ENCODE results near the gene TMEM161A. TPM values are rescaled to one million over a fixed set of nuclear protein-coding genes. Genes with fewer than 3 reads are reported as not detected.
A peak's percentile ranks its signal among the peaks of the same experiment; 100 is the strongest.

The TMEM161A gene
- total and polyA plus RNA-seq, 9 of the 15 experiments (the other 6 are each of a cell fraction or from before 2014, with no cell fraction given): 0.63 to 92.3 (median 38.9) TPM

DNA sequence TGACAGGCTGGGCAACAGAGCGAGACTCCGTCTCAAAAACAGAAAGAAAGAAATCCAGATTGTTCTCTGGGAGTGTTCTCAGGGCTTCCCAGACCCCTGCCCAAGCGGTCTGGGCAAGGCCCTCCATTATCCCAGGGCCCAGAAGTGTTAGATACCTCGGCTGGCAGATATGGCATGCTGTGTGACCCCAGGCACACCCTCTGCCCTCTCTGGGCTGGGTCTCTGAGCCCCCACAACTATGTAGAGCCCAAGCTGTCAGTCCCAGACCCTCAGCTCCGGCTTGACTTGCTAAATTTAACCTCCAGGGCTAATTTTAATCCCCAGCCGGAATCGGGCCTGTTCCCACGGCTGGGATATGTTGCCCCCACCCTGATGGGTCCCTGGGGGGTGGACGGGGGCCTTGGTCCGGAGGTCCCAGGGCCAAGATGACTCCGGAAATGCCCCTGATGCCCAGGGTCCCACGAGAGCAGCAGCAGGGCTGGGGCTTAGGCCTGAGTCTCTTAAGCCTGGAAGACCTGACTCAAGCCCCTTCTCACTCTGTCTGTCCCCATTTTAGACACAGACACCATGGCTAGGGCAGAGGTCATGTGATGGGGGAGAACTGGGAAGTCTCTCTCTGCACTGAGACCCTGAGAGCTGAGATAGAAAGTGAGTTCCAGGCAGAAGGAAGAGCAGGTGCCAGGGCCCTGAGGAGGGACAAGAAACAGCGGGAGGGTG, 14.5 kb upstream of the TMEM161A start:
- no TSS peak for BruUV-seq (replicated peaks)
- DNase-seq (ENCODE audit: extremely low read depth in 1 of 4, low spot score in 3 of 4) (no peak), FAIRE-seq (no peak), ATAC-seq (no peak)
- Histone ChIP-seq H3K4me1 (replicated peaks in 1 of 2; ENCODE audit: control insufficient read depth in 2 of 2, insufficient read depth in 2 of 2, low read length in 2 of 2) (peaks cover 0 to 3% of the 10 kb centered on the region in 2 experiments; a peak in 2 of 5 replicates), H3K27ac (ENCODE audit: extremely low read depth, low read depth, low read length) (no peak overlapping the region), H4K20me1 (replicated peaks; ENCODE audit: control insufficient read depth, insufficient read depth, low read length) (no peaks in the 10 kb centered on the region), H3K9me3 (replicated peaks; ENCODE audit: control insufficient read depth, insufficient read depth, low read depth, low read length) (no peaks in the 10 kb centered on the region), H3K27me3 (ENCODE audit: control insufficient read depth in 2 of 2, insufficient read depth in 2 of 2, low read length in 2 of 2) (no peaks in the 10 kb centered on the region), H3K36me3 (ENCODE audit: control insufficient read depth, insufficient read depth, low read length) (no peaks in the 10 kb centered on the region), H3K4me2 (ENCODE audit: insufficient read depth, low read length) (no peak overlapping the region), H2AFZ (ENCODE audit: low read depth, low read length) (no peak overlapping the region), H3K9me1 (ENCODE audit: control insufficient read depth, insufficient read depth, low read length) (no peaks in the 10 kb centered on the region), H3K4me3 (no peak overlapping the region), H3K79me2 (ENCODE audit: control insufficient read depth, insufficient read depth, low read length) (no peaks in the 10 kb centered on the region), H3K9ac (ENCODE audit: insufficient read depth in 1 of 2, low read depth in 2 of 2, low read length in 2 of 2) (0 out of 4 replicates have a peak overlapping the region, but pooled peaks of 1 of the 2 experiments have one; percentile 4)
- WGBS (ENCODE audit: insufficient coverage, low coverage, missing lambda C conversion rate): 42% methylated on average over 13 of the region's 13 CpGs
- ChIA-PET CTCF (ENCODE audit: low intra/inter-chr PET ratio) (no interaction called here), POLR2A (interaction anchor here (0.9 kb wide), 1 partner anchor 12 kb away, joined by 3 read pairs; no protein-coding TSS in a partner anchor)
- TF ChIP-seq ZFPM2 (CRISPR knock-in tag; IDR thresholded peaks at IDR 0.05) (no peak), ZFP36 (IDR thresholded peaks at IDR 0.05; ENCODE audit: low read depth, low read length, partially characterized antibody) (peak; percentile 38)
- intact Hi-C loops (cut with micrococcal nuclease) (no loop called here), in situ Hi-C loops (cut with MboI) (no loop called here)

GRCh38 chr19:19151418-19151817, 13.1 kb upstream of the TMEM161A start:
- Histone ChIP-seq H3K36me3 (ENCODE audit: control insufficient read depth, insufficient read depth, low read length) (no peaks in the 10 kb centered on the region), H3K9ac (ENCODE audit: insufficient read depth in 1 of 2, low read depth in 2 of 2, low read length in 2 of 2) (peak overlapping the region in 1 of 2 experiments; percentile 58; a peak in 1 of 4 replicates), H3K4me1 (replicated peaks in 1 of 2; ENCODE audit: control insufficient read depth in 2 of 2, insufficient read depth in 2 of 2, low read length in 2 of 2) (peaks cover 0 to 8% of the 10 kb centered on the region in 2 experiments; a peak in 2 of 5 replicates), H3K9me1 (ENCODE audit: control insufficient read depth, insufficient read depth, low read length) (no peaks in the 10 kb centered on the region), H3K4me3 (no peak overlapping the region), H4K20me1 (replicated peaks; ENCODE audit: control insufficient read depth, insufficient read depth, low read length) (no peaks in the 10 kb centered on the region), H3K9me3 (replicated peaks; ENCODE audit: control insufficient read depth, insufficient read depth, low read depth, low read length) (no peaks in the 10 kb centered on the region), H3K27me3 (ENCODE audit: control insufficient read depth in 2 of 2, insufficient read depth in 2 of 2, low read length in 2 of 2) (no peaks in the 10 kb centered on the region), H3K79me2 (ENCODE audit: control insufficient read depth, insufficient read depth, low read length) (no peaks in the 10 kb centered on the region), H3K27ac (ENCODE audit: extremely low read depth, low read depth, low read length) (no peak overlapping the region), H2AFZ (ENCODE audit: low read depth, low read length) (no peak overlapping the region), H3K4me2 (ENCODE audit: insufficient read depth, low read length) (no peak overlapping the region)
- DNase-seq (ENCODE audit: extremely low read depth in 1 of 4, low spot score in 3 of 4) (no peak), ATAC-seq (no peak; the same call in 2 of the 3 replicates), FAIRE-seq (no peak)
- CTCF ChIA-PET (ENCODE audit: low intra/inter-chr PET ratio): no interaction called here
- BruUV-seq (replicated peaks): no TSS peak
- TF ChIP-seq POLR2G (IDR thresholded peaks at IDR 0.05; ENCODE audit: low read depth, low read length): 0 out of 2 replicates have a peak, but pooled peaks have one; percentile 18
- no peak for TF ChIP-seq ZNF592 (IDR thresholded peaks at IDR 0.05)
- WGBS (ENCODE audit: insufficient coverage, low coverage, missing lambda C conversion rate): 52% methylated on average over 11 of the region's 11 CpGs
- intact Hi-C loops (cut with micrococcal nuclease): no loop called here
- in situ Hi-C loops (cut with MboI): no loop called here
- POLR2A ChIA-PET: no interaction called here
